ENCODE data around the gene ADAM12.

ADAM12 gene

GRCh38 chr10:126400641-126401040 is 12.4 kb upstream of the ADAM12 start:
- FAIRE-seq, result no peak
- TF ChIP-seq TAF1 (IDR thresholded peaks at IDR 0.05; ENCODE audit: borderline replicate concordance, low read depth, low read length) (no peak), POLR2A (IDR thresholded peaks at IDR 0.05; ENCODE audit: low read depth, low read length) (no peak), POLR2AphosphoS5 (IDR thresholded peaks at IDR 0.05; ENCODE audit: low read depth, low read length) (no peak)
- DNase-seq (ENCODE audit: insufficient read length), result no peak

- DNase-seq (ENCODE audit: insufficient read length), result no peak
- FAIRE-seq, result no peak
- TF ChIP-seq TAF1 (IDR thresholded peaks at IDR 0.05; ENCODE audit: borderline replicate concordance, low read depth, low read length) (no peak), POLR2A (IDR thresholded peaks at IDR 0.05; ENCODE audit: low read depth, low read length) (no peak), POLR2AphosphoS5 (IDR thresholded peaks at IDR 0.05; ENCODE audit: low read depth, low read length) (no peak)
These were observed 10.6 kb upstream of the ADAM12 start for GRCh38 chr10:126398924-126399323.

- no peak for DNase-seq (ENCODE audit: insufficient read length)
- no peak for TF ChIP-seq POLR2A (IDR thresholded peaks at IDR 0.05; ENCODE audit: low read depth, low read length)
- TF ChIP-seq TAF1 (IDR thresholded peaks at IDR 0.05; ENCODE audit: borderline replicate concordance, low read depth, low read length), result no peak
- no peak for TF ChIP-seq POLR2AphosphoS5 (IDR thresholded peaks at IDR 0.05; ENCODE audit: low read depth, low read length)
- FAIRE-seq, result no peak
These were observed 10.1 kb upstream of the ADAM12 start for GRCh38 chr10:126398383-126398743.

GRCh38 chr10:126397640-126398382 is 9.5 kb upstream of the ADAM12 start:
- no peak for DNase-seq (ENCODE audit: insufficient read length)
- TF ChIP-seq TAF1 (IDR thresholded peaks at IDR 0.05; ENCODE audit: borderline replicate concordance, low read depth, low read length) (no peak), POLR2AphosphoS5 (IDR thresholded peaks at IDR 0.05; ENCODE audit: low read depth, low read length) (no peak), POLR2A (IDR thresholded peaks at IDR 0.05; ENCODE audit: low read depth, low read length) (no peak)
- FAIRE-seq, result no peak

GRCh38 chr10:126397156-126397555 is 8.9 kb upstream of the ADAM12 start:
- no peak for DNase-seq (ENCODE audit: insufficient read length)
- no peak for FAIRE-seq
- TF ChIP-seq POLR2AphosphoS5 (IDR thresholded peaks at IDR 0.05; ENCODE audit: low read depth, low read length), result no peak
- no peak for TF ChIP-seq POLR2A (IDR thresholded peaks at IDR 0.05; ENCODE audit: low read depth, low read length)
- TF ChIP-seq TAF1 (IDR thresholded peaks at IDR 0.05; ENCODE audit: borderline replicate concordance, low read depth, low read length), result no peak

- DNase-seq (ENCODE audit: insufficient read length) (no peak), FAIRE-seq (no peak)
- no peak for TF ChIP-seq TAF1 (IDR thresholded peaks at IDR 0.05; ENCODE audit: borderline replicate concordance, low read depth, low read length)
- TF ChIP-seq POLR2AphosphoS5 (IDR thresholded peaks at IDR 0.05; ENCODE audit: low read depth, low read length), result no peak
- no peak for TF ChIP-seq POLR2A (IDR thresholded peaks at IDR 0.05; ENCODE audit: low read depth, low read length)
These were observed 6.7 kb upstream of the ADAM12 start for GRCh38 chr10:126394948-126395347.

- TF ChIP-seq POLR2A (IDR thresholded peaks at IDR 0.05; ENCODE audit: low read depth, low read length), result no peak
- no peak for TF ChIP-seq TAF1 (IDR thresholded peaks at IDR 0.05; ENCODE audit: borderline replicate concordance, low read depth, low read length)
- no peak for TF ChIP-seq POLR2AphosphoS5 (IDR thresholded peaks at IDR 0.05; ENCODE audit: low read depth, low read length)
- DNase-seq (ENCODE audit: insufficient read length) (no peak), FAIRE-seq (no peak)
These were observed 4.8 kb upstream of the ADAM12 start for GRCh38 chr10:126393076-126393475.

- no peak for TF ChIP-seq POLR2AphosphoS5 (IDR thresholded peaks at IDR 0.05; ENCODE audit: low read depth, low read length)
- no peak for TF ChIP-seq TAF1 (IDR thresholded peaks at IDR 0.05; ENCODE audit: borderline replicate concordance, low read depth, low read length)
- TF ChIP-seq POLR2A (IDR thresholded peaks at IDR 0.05; ENCODE audit: low read depth, low read length), result no peak
- DNase-seq (ENCODE audit: insufficient read length) (no peak), FAIRE-seq (no peak)
These were observed 4.2 kb upstream of the ADAM12 start for GRCh38 chr10:126392469-126392868.

- FAIRE-seq (no peak), DNase-seq (ENCODE audit: insufficient read length) (no peak)
- TF ChIP-seq TAF1 (IDR thresholded peaks at IDR 0.05; ENCODE audit: borderline replicate concordance, low read depth, low read length), result no peak
- no peak for TF ChIP-seq POLR2A (IDR thresholded peaks at IDR 0.05; ENCODE audit: low read depth, low read length)
- no peak for TF ChIP-seq POLR2AphosphoS5 (IDR thresholded peaks at IDR 0.05; ENCODE audit: low read depth, low read length)
These were observed 3.8 kb upstream of the ADAM12 start for GRCh38 chr10:126392068-126392467.

GRCh38 chr10:126391192-126391885 is 3.1 kb upstream of the ADAM12 start:
- TF ChIP-seq TAF1 (IDR thresholded peaks at IDR 0.05; ENCODE audit: borderline replicate concordance, low read depth, low read length), result no peak
- TF ChIP-seq POLR2A (IDR thresholded peaks at IDR 0.05; ENCODE audit: low read depth, low read length), result no peak
- no peak for TF ChIP-seq POLR2AphosphoS5 (IDR thresholded peaks at IDR 0.05; ENCODE audit: low read depth, low read length)
- no peak for FAIRE-seq
- no peak for DNase-seq (ENCODE audit: insufficient read length)

- no peak for FAIRE-seq
- DNase-seq (ENCODE audit: insufficient read length), result no peak
- TF ChIP-seq TAF1 (IDR thresholded peaks at IDR 0.05; ENCODE audit: borderline replicate concordance, low read depth, low read length) (no peak), POLR2A (IDR thresholded peaks at IDR 0.05; ENCODE audit: low read depth, low read length) (no peak), POLR2AphosphoS5 (IDR thresholded peaks at IDR 0.05; ENCODE audit: low read depth, low read length) (no peak)
These were observed 2.0 kb upstream of the ADAM12 start for GRCh38 chr10:126390324-126390723.
